Neuron (in vitro differentiated cells): ENCODE data around the gene PPP1R36.
"Not testable (repeated sequence)": the region's sequence is repeated elsewhere in the genome, so short reads cannot be mapped to it uniquely, and the experiment has no call there.

ENCODE experiments used
- H2AFZ ChIP-seq: one replicate; pipeline ENCODE4 v1.6.1; 2013; ENCODE audit warnings: low read depth, mild to moderate bottlenecking, inconsistent platforms, low read length, moderate library complexity
- H3K27me3 ChIP-seq: one replicate; pipeline ENCODE4 v1.6.1; 2013; ENCODE audit warnings: low read length; ENCODE audit not compliant: insufficient read depth
- H3K36me3 ChIP-seq: one replicate; pipeline ENCODE4 v1.6.1; 2013; ENCODE audit warnings: low read length; ENCODE audit not compliant: insufficient read depth
- H3K4me1 ChIP-seq: one replicate; pipeline ENCODE4 v1.6.1; 2013; ENCODE audit warnings: low read length; ENCODE audit not compliant: insufficient read depth
- H3K4me3 ChIP-seq: 2 replicates; pipeline ENCODE4 v1.5.1; 2013; ENCODE audit warnings: mild to moderate bottlenecking, low read length, moderate library complexity
- H3K9me3 ChIP-seq: one replicate; pipeline ENCODE4 v1.6.1; 2013; ENCODE audit warnings: low read length

The PPP1R36 gene

GRCh38 chr14:64563696-64564095, 13.9 kb downstream of the PPP1R36 start:
- H3K9me3 ChIP-seq = no peaks in the 10 kb centered on the region
- peaks cover 19% of the 10 kb centered on the region for H3K4me1 ChIP-seq
- no peaks in the 10 kb centered on the region for H3K36me3 ChIP-seq
- no peak overlapping the region for H3K4me3 ChIP-seq
- H2AFZ ChIP-seq = no peak overlapping the region
- H3K27me3 ChIP-seq = no peaks in the 10 kb centered on the region

GRCh38 chr14:64566651-64567122, 16.9 kb downstream of the PPP1R36 start:
- no peaks in the 10 kb centered on the region for H3K36me3 ChIP-seq
- no peak overlapping the region for H3K4me3 ChIP-seq
- H3K9me3 ChIP-seq = no peaks in the 10 kb centered on the region

DNA sequence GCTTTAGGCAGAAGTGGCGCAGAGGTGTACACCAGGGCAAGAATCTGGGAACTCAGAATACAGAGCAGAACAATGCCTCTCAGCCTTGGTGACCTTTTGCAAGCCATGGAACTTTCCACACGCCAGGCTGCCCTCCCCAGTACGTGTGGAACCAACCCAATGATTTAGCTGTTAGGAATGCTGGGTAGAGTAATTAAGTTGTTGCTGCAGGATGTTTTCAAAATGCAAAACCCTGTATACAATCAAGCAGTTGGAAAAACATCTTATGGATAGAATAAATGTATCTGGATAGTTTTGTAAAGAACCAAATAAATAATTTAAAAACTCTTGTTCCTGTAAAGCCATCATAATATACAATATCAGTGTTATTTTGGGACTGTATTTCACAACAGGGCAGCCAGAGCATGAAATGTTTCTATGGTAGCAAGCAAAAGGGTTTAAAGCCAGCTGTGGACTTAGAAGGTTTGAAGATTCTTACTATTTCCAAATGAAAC, 19.4 kb downstream of the PPP1R36 start:
- Histone ChIP-seq H3K4me3 (no peak overlapping the region), H3K36me3 (no peaks in the 10 kb centered on the region), H3K4me1 (peaks cover 32% of the 10 kb centered on the region), H3K9me3 (no peaks in the 10 kb centered on the region), H2AFZ (no peak overlapping the region), H3K27me3 (no peaks in the 10 kb centered on the region)

More at GRCh38 chr14:64566651-64567122, 16.9 kb downstream of the PPP1R36 start:
- Histone ChIP-seq H3K4me1 (peaks cover 26% of the 10 kb centered on the region), H2AFZ (peak overlapping the region; percentile 75), H3K27me3 (no peaks in the 10 kb centered on the region)

- H3K4me1 ChIP-seq = peaks cover 32% of the 10 kb centered on the region
- not testable (repeated sequence) for H3K36me3 ChIP-seq, H3K9me3 ChIP-seq, H3K4me3 ChIP-seq, H3K27me3 ChIP-seq, H2AFZ ChIP-seq
Observed at GRCh38 chr14:64569646-64570045, 19.9 kb downstream of the PPP1R36 start.

DNA sequence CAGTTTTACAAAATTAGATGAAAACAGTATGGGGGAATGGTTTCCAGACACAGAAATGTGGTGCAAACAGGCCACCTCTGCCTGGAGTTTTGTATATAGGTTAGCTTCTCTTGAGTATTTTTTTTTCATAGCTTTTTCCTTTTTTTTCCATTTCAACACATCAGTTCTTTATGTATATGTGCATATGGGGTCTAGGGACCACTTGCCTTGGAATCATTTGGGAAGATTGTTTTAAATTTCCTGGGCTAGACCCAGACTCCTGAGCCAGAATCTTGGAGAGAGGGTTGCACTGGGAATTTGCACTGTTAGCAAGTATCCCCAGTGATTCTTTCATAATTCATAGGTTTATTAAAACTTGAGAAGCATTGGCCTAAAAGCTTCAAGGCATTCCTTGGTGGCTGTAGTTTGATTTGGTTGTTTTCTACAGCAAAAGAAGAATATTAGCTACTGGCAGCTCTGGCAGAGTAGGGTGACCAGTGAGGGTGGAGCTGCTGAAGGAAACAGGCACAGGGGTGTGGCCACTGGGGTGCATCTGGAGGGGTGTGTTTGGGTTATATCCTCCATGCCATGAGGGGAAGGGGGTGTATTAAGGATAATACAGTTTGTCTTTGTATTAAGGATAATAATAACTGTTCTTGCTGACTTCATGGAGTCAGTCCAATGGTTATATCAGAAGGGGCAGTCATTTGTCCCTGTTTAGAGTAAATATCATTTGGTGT, 22.8 kb downstream of the PPP1R36 start:
- no peaks in the 10 kb centered on the region for H3K9me3 ChIP-seq
- H3K36me3 ChIP-seq = no peaks in the 10 kb centered on the region
- peak overlapping the region; percentile 76 for H2AFZ ChIP-seq
- H3K4me1 ChIP-seq = peaks cover 25% of the 10 kb centered on the region
- no peaks in the 10 kb centered on the region for H3K27me3 ChIP-seq
- H3K4me3 ChIP-seq = no peak overlapping the region

DNA sequence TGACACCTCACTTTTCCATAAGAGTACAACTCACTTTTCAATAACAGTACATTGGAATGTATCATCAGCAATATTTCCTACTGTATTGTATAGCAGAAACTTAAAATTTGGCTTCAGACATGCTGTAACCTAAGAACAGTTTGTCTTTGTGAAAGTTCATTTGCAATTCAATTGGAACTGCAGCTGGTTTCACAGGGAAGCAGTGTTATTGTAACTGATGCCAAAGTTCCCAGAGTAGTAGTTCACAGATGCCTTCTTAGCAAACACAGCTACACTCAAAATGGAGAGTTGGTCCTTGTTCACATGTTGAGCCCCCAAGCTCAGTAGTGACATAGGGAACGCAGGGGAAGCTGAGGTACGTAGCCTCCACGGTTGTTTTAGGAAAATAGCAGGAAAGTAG, 23.3 kb downstream of the PPP1R36 start:
- Histone ChIP-seq H3K9me3 (no peaks in the 10 kb centered on the region), H3K27me3 (no peaks in the 10 kb centered on the region), H2AFZ (no peak overlapping the region), H3K4me3 (no peak overlapping the region), H3K4me1 (peaks cover 25% of the 10 kb centered on the region), H3K36me3 (no peaks in the 10 kb centered on the region)

GRCh38 chr14:64574371-64575107, 24.8 kb downstream of the PPP1R36 start:
- no peaks in the 10 kb centered on the region for H3K27me3 ChIP-seq
- H3K9me3 ChIP-seq = no peaks in the 10 kb centered on the region
- no peak overlapping the region for H2AFZ ChIP-seq
- no peaks in the 10 kb centered on the region for H3K36me3 ChIP-seq
- no peak overlapping the region for H3K4me3 ChIP-seq
- peaks cover 12% of the 10 kb centered on the region for H3K4me1 ChIP-seq

GRCh38 chr14:64577211-64577610, 27.4 kb downstream of the PPP1R36 start:
- Histone ChIP-seq H3K27me3 (no peaks in the 10 kb centered on the region), H3K4me1 (peaks cover 12% of the 10 kb centered on the region), H3K4me3 (no peak overlapping the region), H2AFZ (no peak overlapping the region), H3K36me3 (no peaks in the 10 kb centered on the region), H3K9me3 (no peaks in the 10 kb centered on the region)

DNA sequence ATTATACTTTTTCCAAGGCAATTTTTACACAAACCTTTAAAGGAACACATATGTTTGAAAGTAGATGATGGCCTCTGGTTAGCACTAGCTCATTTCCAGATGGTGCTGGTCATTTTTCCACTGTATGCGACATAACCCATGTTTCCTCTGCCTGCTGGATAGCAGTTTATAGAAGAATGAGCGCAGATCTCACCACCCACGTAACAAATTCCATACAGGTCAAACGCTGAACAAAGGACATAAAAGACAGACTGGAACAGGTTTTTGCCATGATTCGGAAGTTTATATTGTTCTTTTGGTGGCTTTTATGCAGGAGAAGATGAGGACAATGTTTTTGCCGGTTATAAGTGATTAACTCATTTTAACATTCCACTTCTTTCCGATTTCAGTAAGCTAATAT, 30.7 kb downstream of the PPP1R36 start:
- no peaks in the 10 kb centered on the region for H3K27me3 ChIP-seq
- no peak overlapping the region for H2AFZ ChIP-seq
- H3K4me3 ChIP-seq = no peak overlapping the region
- no peaks in the 10 kb centered on the region for H3K36me3 ChIP-seq
- H3K4me1 ChIP-seq = no peaks in the 10 kb centered on the region
- no peaks in the 10 kb centered on the region for H3K9me3 ChIP-seq

- Histone ChIP-seq H3K27me3 (no peaks in the 10 kb centered on the region), H3K36me3 (no peaks in the 10 kb centered on the region), H3K9me3 (no peaks in the 10 kb centered on the region), H3K4me3 (no peak overlapping the region), H2AFZ (no peak overlapping the region), H3K4me1 (no peaks in the 10 kb centered on the region)
Observed at GRCh38 chr14:64581363-64581762, 31.6 kb downstream of the PPP1R36 start.

- H3K36me3 ChIP-seq = no peaks in the 10 kb centered on the region
- H3K9me3 ChIP-seq = no peaks in the 10 kb centered on the region
- no peaks in the 10 kb centered on the region for H3K27me3 ChIP-seq
- H3K4me3 ChIP-seq = no peak overlapping the region
- no peaks in the 10 kb centered on the region for H3K4me1 ChIP-seq
- no peak overlapping the region for H2AFZ ChIP-seq
Observed at GRCh38 chr14:64581817-64582216, 32.1 kb downstream of the PPP1R36 start.

DNA sequence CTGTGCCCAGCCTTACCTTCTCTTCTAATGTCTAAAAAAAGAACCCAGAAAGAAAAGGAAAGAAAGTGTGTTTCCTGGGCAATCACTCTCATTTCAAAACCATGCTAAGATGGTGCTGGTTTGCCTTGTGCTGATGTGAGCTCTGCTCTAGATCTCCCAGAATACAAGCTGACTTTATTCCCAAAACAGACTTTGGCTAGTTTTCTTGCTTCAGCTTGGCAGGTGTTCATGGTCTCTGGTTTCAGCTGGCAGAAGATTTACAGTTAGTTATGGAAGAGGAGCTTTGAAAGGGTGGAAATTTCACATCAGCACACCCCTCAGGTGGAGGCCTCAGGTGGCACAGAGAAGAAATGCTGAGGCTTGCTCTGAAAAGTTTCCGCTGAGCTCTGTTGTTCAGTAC, 34.4 kb downstream of the PPP1R36 start:
- H2AFZ ChIP-seq = no peak overlapping the region
- no peak overlapping the region for H3K4me3 ChIP-seq
- no peaks in the 10 kb centered on the region for H3K36me3 ChIP-seq
- H3K9me3 ChIP-seq = no peaks in the 10 kb centered on the region
- H3K27me3 ChIP-seq = no peaks in the 10 kb centered on the region
- no peaks in the 10 kb centered on the region for H3K4me1 ChIP-seq

- H2AFZ ChIP-seq = no peak overlapping the region
- no peaks in the 10 kb centered on the region for H3K36me3 ChIP-seq
- H3K9me3 ChIP-seq = no peaks in the 10 kb centered on the region
Observed at GRCh38 chr14:64591809-64592208, 42.0 kb downstream of the PPP1R36 start.

More at GRCh38 chr14:64591809-64592208, 42.0 kb downstream of the PPP1R36 start:
- Histone ChIP-seq H3K4me3 (no peak overlapping the region), H3K27me3 (no peaks in the 10 kb centered on the region), H3K4me1 (no peaks in the 10 kb centered on the region)
